MM.1S (cell line): ENCODE measurements around the gene INO80D.

ENCODE experiments used
- EZH2 ChIP-seq: fragments of 300-600 bp; sonication (generic); optimal IDR thresholded peaks from 2 replicates; pipeline ENCODE3; 2017; ENCODE audit warnings: low read depth, mild to moderate bottlenecking, antibody characterized with exemption, low read length, mixed read lengths
- TF ChIP-seq, protein P1 (sequence below): fragments of 300-600 bp; sonication (generic); IDR thresholded peaks from 2 replicates; pipeline ENCODE4 v1.5.1; 2016; ENCODE audit warnings: antibody characterized with exemption, low read length, mixed read lengths

DNA sequence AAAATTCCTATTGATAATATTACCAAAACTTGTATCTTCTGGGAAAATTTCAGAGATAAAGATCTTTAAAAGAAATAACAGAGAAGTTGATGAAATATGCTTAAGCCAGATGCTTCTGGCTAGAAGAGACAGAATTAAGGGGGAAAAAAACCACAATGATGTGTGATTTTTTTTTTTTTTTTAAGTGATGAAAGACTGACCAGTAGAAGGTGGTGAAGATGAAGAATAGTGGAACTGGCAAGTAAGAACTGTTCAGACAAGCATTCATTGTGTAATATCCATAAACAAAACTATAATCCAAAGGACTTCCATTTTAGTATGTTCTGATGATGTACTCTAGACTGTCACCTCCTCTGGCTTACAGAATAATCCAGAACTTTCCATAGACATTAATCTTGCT lies 89.8 kb downstream of the INO80D start:
- TF ChIP-seq, protein P1, sequence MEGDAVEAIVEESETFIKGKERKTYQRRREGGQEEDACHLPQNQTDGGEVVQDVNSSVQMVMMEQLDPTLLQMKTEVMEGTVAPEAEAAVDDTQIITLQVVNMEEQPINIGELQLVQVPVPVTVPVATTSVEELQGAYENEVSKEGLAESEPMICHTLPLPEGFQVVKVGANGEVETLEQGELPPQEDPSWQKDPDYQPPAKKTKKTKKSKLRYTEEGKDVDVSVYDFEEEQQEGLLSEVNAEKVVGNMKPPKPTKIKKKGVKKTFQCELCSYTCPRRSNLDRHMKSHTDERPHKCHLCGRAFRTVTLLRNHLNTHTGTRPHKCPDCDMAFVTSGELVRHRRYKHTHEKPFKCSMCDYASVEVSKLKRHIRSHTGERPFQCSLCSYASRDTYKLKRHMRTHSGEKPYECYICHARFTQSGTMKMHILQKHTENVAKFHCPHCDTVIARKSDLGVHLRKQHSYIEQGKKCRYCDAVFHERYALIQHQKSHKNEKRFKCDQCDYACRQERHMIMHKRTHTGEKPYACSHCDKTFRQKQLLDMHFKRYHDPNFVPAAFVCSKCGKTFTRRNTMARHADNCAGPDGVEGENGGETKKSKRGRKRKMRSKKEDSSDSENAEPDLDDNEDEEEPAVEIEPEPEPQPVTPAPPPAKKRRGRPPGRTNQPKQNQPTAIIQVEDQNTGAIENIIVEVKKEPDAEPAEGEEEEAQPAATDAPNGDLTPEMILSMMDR = no peak
- TF ChIP-seq EZH2 = no peak
